ENCODE measurements around the gene OTX2. TPM values are rescaled to one million over a fixed set of nuclear protein-coding genes. Genes with fewer than 3 reads are reported as not detected.

OTX2 gene
- total RNA-seq, 1 donor from 2014 or later: not detected

DNA sequence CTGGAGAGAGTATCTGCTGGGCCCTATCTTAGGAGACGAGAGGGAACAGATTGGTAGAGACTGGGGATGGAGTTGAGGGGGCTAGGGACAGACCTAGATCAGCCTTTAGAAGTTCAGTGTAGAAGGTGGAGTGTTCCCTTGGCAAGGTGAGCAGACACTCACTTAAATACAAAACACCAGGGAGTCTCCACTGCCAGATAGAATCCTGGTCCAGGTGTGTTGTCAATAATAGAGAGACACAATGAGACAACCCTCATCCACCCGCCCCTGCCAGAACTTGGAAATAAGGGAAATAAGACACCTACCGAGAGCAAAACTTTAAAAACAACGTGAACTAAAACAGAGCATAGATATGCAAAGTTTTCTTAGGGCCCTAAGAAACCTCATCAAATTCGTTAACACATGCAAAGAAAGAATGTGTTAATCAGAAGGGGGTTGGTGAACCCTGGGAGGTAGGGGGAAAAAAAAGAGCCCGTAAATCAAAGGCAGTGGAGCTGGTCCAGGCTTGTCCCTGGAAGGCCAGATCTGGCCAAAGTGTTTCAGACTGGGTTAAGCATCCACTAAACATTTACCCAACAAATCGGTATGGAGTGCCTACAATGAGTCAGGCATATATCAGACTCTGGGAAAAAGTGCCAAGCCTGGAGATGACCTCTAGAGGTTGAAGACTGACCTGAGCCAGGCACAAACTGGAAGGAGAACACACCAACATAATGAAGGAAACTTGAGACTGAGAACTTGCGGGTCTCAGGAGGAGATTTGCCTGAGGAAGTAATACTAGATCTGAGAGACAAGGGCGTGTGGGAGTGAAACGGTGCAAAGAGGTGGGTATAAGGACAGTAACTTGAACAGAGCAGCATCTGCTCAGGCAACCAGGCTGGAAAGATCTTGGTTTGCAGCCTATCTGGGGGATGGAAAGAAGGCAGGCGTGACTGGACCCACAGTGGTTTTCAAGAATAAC lies 37.0 kb upstream of the OTX2 start:
- no peaks in the 10 kb centered on the region for H3K36me3 ChIP-seq
- H3K4me3 ChIP-seq: no peak overlapping the region
- H3K27ac ChIP-seq: no peak overlapping the region
- H3K4me1 ChIP-seq: no peaks in the 10 kb centered on the region
- no peaks in the 10 kb centered on the region for H3K27me3 ChIP-seq
- intact Hi-C loops (cut with DNase I): no loop called here
- no peak for DNase-seq (ENCODE audit: extremely low spot score in 2 of 2)
- TF ChIP-seq, protein P1, sequence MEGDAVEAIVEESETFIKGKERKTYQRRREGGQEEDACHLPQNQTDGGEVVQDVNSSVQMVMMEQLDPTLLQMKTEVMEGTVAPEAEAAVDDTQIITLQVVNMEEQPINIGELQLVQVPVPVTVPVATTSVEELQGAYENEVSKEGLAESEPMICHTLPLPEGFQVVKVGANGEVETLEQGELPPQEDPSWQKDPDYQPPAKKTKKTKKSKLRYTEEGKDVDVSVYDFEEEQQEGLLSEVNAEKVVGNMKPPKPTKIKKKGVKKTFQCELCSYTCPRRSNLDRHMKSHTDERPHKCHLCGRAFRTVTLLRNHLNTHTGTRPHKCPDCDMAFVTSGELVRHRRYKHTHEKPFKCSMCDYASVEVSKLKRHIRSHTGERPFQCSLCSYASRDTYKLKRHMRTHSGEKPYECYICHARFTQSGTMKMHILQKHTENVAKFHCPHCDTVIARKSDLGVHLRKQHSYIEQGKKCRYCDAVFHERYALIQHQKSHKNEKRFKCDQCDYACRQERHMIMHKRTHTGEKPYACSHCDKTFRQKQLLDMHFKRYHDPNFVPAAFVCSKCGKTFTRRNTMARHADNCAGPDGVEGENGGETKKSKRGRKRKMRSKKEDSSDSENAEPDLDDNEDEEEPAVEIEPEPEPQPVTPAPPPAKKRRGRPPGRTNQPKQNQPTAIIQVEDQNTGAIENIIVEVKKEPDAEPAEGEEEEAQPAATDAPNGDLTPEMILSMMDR (IDR thresholded peaks at IDR 0.05): no peak
- TF ChIP-seq POLR2AphosphoS5 (IDR thresholded peaks at IDR 0.05; ENCODE audit: insufficient read depth in 1 of 2, low read depth in 1 of 2) (no peak), POLR2A (IDR thresholded peaks at IDR 0.05) (no peak)
- no peaks in the 10 kb centered on the region for H3K9me3 ChIP-seq

DNA sequence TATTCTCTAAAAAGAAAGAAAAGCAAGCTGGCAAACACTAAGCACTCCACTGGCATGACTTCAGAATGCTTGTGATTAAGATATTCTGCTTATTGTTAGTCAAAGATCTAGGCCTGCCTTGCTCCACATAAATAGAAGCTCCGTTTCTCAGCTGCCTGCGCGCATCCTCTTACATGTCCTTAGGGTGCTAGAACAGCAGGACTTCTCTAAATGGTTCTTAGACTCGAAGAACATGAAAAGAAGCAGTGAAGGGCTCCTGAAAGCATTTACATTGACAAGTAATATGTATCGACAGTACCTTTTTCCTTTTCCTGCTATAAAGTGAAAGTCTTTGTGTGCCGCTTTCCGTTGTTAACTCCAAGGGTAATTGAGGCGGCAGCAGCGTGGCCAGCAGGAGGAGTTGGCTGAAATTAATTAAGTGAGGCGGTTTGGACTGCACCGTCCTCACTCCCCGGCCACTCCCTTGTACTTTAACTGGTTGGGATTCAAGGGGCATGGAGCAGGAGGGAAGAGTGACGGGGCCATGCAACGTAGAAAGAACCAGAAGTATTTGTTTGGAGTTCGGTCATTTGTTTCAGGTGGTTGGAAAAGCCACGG lies 34.2 kb upstream of the OTX2 start:
- intact Hi-C loops (cut with DNase I): no loop called here
- no peak for DNase-seq (ENCODE audit: extremely low spot score in 2 of 2)
- Histone ChIP-seq H3K4me1 (no peaks in the 10 kb centered on the region), H3K9me3 (no peaks in the 10 kb centered on the region), H3K27me3 (no peaks in the 10 kb centered on the region), H3K36me3 (no peaks in the 10 kb centered on the region), H3K27ac (no peak overlapping the region), H3K4me3 (no peak overlapping the region)
- TF ChIP-seq POLR2AphosphoS5 (IDR thresholded peaks at IDR 0.05; ENCODE audit: insufficient read depth in 1 of 2, low read depth in 1 of 2) (no peak), POLR2A (IDR thresholded peaks at IDR 0.05) (no peak)
- TF ChIP-seq, protein P1 (IDR thresholded peaks at IDR 0.05): no peak

DNA sequence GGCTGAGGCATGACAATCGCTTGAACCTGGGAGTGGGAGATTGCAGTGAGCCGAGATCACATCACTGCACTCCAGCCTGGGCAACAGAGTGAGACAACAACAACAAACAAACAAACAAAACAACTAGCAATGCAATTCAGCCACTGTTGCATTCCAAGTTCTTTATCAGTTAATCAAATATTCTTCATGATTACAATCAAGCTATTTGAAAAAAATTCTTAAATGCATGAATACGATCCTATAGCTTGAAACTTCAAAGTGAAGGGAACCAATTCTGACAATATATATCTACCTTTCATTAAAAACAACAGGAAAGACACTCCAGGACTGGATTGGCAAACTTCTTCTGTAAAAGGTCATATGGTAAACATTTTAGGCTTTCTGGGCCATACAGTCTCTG lies 31.3 kb upstream of the OTX2 start:
- no peaks in the 10 kb centered on the region for H3K36me3 ChIP-seq
- no peaks in the 10 kb centered on the region for H3K4me1 ChIP-seq
- no peak for TF ChIP-seq POLR2AphosphoS5 (IDR thresholded peaks at IDR 0.05; ENCODE audit: insufficient read depth in 1 of 2, low read depth in 1 of 2)
- intact Hi-C loops (cut with DNase I): no loop called here
- H3K4me3 ChIP-seq: no peak overlapping the region
- H3K27me3 ChIP-seq: no peaks in the 10 kb centered on the region
- H3K9me3 ChIP-seq: no peaks in the 10 kb centered on the region
- no peak for DNase-seq (ENCODE audit: extremely low spot score in 2 of 2)
- no peak overlapping the region for H3K27ac ChIP-seq

DNA sequence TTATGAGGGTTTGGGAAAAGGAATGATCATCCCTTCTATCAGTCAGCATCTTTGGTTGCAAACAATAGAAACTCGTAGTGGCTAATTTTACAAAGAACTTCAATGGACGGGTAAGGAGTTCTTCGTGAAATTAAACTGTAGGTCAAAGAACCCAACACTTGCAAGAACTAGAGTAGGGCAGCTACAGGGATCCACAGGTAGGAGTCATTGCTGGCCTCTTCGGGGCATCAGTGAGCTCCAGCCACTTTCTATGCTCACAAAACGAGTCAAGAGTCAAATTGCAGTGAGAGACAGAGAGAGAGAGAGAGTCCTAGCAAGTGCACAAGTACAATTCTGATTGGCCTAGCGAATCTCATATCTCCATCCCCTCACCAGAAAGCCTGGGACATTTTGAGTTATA lies 29.9 kb upstream of the OTX2 start:
- Histone ChIP-seq H3K27me3 (no peaks in the 10 kb centered on the region), H3K4me1 (no peaks in the 10 kb centered on the region), H3K9me3 (no peaks in the 10 kb centered on the region), H3K27ac (no peak overlapping the region), H3K4me3 (no peak overlapping the region), H3K36me3 (no peaks in the 10 kb centered on the region)
- intact Hi-C loops (cut with DNase I): no loop called here
- TF ChIP-seq POLR2A (IDR thresholded peaks at IDR 0.05): no peak
- TF ChIP-seq POLR2AphosphoS5 (IDR thresholded peaks at IDR 0.05; ENCODE audit: insufficient read depth in 1 of 2, low read depth in 1 of 2): no peak
- TF ChIP-seq, protein P1 (IDR thresholded peaks at IDR 0.05): no peak
- DNase-seq (ENCODE audit: extremely low spot score in 2 of 2): no peak

DNA sequence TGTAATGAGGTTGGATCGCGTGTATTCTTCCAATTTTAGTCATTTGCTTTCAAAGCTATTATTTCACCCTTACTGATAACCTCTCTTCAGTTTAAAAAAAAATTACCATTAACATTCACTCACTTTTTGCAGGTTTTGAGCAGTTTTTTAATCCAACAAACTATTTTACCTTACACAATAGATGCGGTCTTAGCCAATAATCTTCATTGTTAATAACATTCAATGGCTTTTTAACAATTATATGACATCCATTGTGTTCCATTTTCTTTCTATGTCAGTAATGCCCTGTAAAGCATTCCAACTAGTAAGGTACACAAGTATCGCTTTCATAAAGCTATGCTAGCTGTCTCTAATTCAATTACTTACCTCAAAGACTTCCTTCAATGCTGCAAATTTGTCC lies 18.9 kb upstream of the OTX2 start:
- intact Hi-C loops (cut with DNase I): no loop called here
- TF ChIP-seq, protein P1 (IDR thresholded peaks at IDR 0.05): no peak
- H3K4me1 ChIP-seq: no peaks in the 10 kb centered on the region

More for the DNA sequence above, 18.9 kb upstream of the OTX2 start:
- Histone ChIP-seq H3K36me3 (no peaks in the 10 kb centered on the region), H3K9me3 (no peaks in the 10 kb centered on the region), H3K27ac (no peak overlapping the region), H3K4me3 (no peak overlapping the region), H3K27me3 (no peaks in the 10 kb centered on the region)
- DNase-seq (ENCODE audit: extremely low spot score in 2 of 2): no peak
